Astrocyte of the spinal cord (primary cell): Measurements from ENCODE around the gene SHE.

Experiments used
- DNase-seq: peaks from one replicate; pipeline ENCODE4 v3.0.0; 2011; ENCODE audit warnings: low read depth, low spot score
- H3K4me3 ChIP-seq: 2 replicates; pipeline ENCODE4 v1.5.1; 2011; ENCODE audit warnings: low read depth, mild to moderate bottlenecking, low read length, moderate library complexity
- in situ Hi-C: cut with HindIII; loops from 2 replicates; pipeline ENCODE4 v1.10.0; 2017; ENCODE audit warnings: low sequenced_read_pairs
- TF ChIP-seq, protein P1 (sequence below): IDR thresholded peaks from 2 replicates; pipeline ENCODE4 v1.5.1; 2012; ENCODE audit warnings: low read depth, mild to moderate bottlenecking, low read length, inconsistent platforms

SHE gene

DNA sequence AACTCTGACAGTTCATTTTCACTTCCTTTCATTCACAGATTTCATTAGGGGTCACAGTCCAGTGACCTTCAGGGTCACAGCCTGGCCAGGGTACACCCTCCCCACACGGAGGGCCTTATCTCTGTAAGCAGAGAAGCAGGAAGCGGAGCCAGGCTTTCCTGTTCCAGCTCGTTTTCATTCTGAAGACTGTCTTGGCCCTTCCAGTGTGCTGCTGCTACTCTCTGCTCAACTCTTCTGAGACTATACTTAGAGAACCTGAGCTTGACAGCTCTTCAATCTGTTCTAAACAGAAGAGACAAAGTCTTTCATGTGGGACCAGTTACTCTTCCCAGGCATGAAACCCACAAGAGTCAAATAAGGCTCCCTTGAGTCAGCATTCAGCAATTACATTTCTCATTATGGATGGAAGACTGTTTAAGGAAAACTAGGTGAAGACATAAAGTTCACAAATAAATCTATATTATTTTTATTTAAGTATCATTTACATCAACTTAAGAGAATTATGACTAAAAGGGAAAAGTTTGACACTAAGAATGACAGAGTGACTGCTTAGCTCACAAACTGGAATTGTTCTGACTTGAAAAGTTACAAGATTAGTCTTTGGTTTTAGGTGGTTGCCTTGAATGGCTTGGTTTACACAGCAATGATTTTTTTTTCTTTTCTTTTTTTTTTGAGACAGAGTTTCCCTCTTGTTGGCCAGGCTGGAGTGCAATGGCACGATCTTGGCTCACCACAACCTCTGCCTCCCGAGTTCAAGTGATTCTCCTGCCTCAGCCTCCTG, 5.0 kb downstream of the SHE start:
- in situ Hi-C loops: no loop called here
- H3K4me3 ChIP-seq: no peak overlapping the region
- TF ChIP-seq, protein P1, sequence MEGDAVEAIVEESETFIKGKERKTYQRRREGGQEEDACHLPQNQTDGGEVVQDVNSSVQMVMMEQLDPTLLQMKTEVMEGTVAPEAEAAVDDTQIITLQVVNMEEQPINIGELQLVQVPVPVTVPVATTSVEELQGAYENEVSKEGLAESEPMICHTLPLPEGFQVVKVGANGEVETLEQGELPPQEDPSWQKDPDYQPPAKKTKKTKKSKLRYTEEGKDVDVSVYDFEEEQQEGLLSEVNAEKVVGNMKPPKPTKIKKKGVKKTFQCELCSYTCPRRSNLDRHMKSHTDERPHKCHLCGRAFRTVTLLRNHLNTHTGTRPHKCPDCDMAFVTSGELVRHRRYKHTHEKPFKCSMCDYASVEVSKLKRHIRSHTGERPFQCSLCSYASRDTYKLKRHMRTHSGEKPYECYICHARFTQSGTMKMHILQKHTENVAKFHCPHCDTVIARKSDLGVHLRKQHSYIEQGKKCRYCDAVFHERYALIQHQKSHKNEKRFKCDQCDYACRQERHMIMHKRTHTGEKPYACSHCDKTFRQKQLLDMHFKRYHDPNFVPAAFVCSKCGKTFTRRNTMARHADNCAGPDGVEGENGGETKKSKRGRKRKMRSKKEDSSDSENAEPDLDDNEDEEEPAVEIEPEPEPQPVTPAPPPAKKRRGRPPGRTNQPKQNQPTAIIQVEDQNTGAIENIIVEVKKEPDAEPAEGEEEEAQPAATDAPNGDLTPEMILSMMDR: no peak
- no peak for DNase-seq

DNA sequence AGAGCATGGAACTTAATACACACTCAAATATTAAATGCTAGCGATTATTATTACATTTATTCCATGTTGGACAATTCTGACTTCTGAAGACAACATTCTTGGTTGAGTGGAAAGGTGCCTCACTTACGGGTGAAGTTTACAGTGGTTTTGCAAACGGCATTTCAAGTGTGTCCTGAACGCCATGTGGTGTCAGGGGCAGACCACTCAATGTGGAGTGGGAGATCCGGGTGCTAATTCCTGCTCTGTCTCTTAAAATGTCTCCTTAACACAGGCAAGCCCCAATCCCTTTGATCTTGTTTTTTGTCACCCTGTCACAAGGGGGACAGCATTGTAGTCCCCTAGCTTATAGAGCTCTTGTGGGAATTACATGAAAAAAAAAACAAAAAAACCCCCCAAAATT, 5.8 kb downstream of the SHE start:
- TF ChIP-seq, protein P1: no peak
- no peak for DNase-seq
- in situ Hi-C loops: no loop called here
- no peak overlapping the region for H3K4me3 ChIP-seq

DNA sequence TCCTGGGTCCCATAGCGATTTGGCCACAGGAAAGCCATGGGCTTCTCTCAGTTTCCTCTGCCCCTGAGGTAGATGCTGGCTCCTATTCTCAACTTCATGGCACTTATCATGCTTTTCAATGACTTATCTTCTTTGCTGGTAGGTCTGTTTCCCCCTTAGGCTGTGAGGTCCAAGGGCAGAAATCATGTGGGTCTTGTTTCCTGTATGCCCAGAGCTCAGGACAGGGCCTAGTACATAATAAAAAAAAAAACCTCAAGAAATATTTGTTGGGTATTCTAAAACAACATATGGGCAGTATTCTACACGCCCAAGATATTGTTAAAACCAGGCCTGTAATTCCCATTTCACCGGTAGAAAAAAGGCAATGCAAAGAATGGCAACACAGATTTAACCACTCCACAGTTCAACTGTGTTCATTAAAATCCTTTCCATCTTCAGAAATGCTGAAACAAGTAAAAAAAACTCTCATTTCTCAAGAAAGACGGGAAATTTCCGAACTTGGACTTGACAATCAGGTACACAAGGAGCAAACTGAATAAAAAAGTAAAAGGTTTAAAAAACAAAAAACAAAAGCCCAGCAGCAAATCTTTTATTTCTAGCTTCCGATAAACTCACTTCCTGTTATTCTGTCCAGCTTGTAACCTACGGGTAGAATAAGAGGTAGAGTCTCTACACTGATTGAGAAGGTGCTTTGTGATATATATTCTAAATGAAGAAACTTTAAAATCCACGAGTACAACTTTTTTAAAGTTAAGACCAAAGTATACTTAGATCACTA, 6.5 kb downstream of the SHE start:
- in situ Hi-C loops: no loop called here
- H3K4me3 ChIP-seq: no peak overlapping the region
- DNase-seq: no peak
- TF ChIP-seq, protein P1: no peak

DNA sequence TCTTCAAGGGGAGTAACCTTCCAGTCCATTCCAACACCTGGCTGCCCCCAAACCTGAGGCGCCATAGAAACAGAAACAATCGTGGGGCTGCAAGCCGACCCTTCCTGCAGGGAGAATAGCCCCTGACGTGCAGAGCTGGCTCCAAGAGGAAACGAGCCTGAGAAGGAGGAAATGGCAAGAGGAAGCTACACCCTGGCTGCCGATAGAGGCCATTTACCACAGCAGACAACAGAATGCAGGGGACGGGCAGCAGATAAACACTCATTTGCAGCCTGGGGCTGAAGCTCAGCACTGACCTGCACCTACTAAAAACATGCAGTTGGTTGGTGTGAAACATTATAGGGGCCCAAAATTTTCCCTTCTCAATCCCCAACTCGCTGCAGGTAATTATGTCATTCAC, 8.9 kb downstream of the SHE start:
- TF ChIP-seq, protein P1: no peak
- no peak overlapping the region for H3K4me3 ChIP-seq
- no peak for DNase-seq
- in situ Hi-C loops: no loop called here

DNA sequence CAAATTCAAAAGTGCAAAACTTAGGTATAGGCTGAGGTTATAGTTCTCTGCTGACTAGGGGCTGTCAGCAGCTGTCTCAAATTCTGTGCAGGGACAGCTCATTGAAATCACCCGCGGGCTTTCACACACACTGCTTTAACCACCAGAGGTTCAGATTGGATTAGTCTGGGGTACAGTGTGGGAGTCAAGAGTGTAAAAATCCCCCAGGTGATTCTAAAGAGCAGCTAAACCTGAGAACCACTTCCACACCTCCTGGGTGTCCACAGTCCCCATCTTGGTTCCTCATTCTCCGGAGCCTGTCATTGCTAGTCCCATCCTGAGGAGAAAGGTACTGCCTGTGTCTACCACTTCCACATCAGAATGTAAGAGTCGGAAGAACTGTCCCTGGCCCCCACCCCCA, 10.1 kb downstream of the SHE start:
- TF ChIP-seq, protein P1: no peak
- H3K4me3 ChIP-seq: no peak overlapping the region
- DNase-seq: no peak
- in situ Hi-C loops: no loop called here

DNA sequence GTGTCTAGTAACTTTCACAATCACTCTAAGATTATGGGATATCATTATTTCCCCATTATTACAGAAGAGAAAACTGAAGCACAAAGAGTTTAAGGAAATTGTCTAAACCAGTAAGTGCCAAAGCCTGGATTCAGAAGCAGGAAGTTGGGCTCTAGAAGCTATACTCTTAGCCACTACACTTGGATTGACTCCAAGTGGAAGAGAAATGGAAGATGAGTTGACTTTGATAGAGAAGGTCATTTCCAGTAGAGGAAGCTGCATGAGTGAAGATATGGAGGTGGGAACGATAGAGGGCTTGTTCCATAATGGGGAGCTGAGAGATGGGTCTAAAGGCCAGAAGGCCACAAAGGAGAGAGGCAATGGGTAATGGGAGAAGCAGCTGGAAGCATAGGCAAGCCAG, 11.9 kb downstream of the SHE start:
- no peak for DNase-seq
- no peak overlapping the region for H3K4me3 ChIP-seq
- in situ Hi-C loops: no loop called here
- TF ChIP-seq, protein P1: no peak
